Endodermal cell (in vitro differentiated cells): ENCODE data around the gene FRMPD4. TPM values are rescaled to one million over a fixed set of nuclear protein-coding genes. Genes with fewer than 3 reads are reported as not detected.

ENCODE experiments used
- DNase-seq: peaks from one replicate; pipeline ENCODE4 v3.0.0-alpha.2; 2017
- H3K27ac ChIP-seq: 2 replicates; pipeline ENCODE4 v1.5.1; 2013; ENCODE audit warnings: mild to moderate bottlenecking, low read depth, low read length, moderate library complexity
- H3K27me3 ChIP-seq: 2 replicates; pipeline ENCODE4 v1.6.1; 2013; ENCODE audit warnings: mild to moderate bottlenecking, low read length, moderate library complexity; ENCODE audit not compliant: insufficient read depth, control insufficient read depth, poor library complexity, severe bottlenecking
- H3K36me3 ChIP-seq: 2 replicates; pipeline ENCODE4 v1.7.0; 2013; ENCODE audit warnings: mild to moderate bottlenecking, low read length, moderate library complexity; ENCODE audit not compliant: control insufficient read depth, insufficient read depth
- H3K4me1 ChIP-seq: one replicate; pipeline ENCODE4 v1.7.0; 2013; ENCODE audit warnings: low read length; ENCODE audit not compliant: control insufficient read depth, insufficient read depth
- H3K4me3 ChIP-seq: 2 replicates; pipeline ENCODE4 v1.5.1; 2013; ENCODE audit warnings: mild to moderate bottlenecking, low read length, moderate library complexity
- H3K9ac ChIP-seq: 2 replicates; pipeline ENCODE4 v1.6.1; 2013; ENCODE audit warnings: mild to moderate bottlenecking, low read length, moderate library complexity; ENCODE audit not compliant: poor library complexity, severe bottlenecking; ENCODE audit errors: extremely low read depth
- H3K9me3 ChIP-seq: 2 replicates; pipeline ENCODE4 v1.6.1; 2013; ENCODE audit warnings: mild to moderate bottlenecking, low read length, moderate library complexity; ENCODE audit not compliant: control insufficient read depth
- H3K27ac Mint-ChIP-seq: 2 replicates; pipeline ENCODE4 v1.8.0; 2020; ENCODE audit warnings: mixed read lengths
- H3K27me3 Mint-ChIP-seq: 2 replicates; pipeline ENCODE4 v1.8.0; 2021; ENCODE audit warnings: mild to moderate bottlenecking, mixed read lengths; ENCODE audit not compliant: insufficient read depth
- H3K36me3 Mint-ChIP-seq: 2 replicates; pipeline ENCODE4 v1.8.0; 2020; ENCODE audit warnings: low read depth, mixed read lengths
- H3K4me1 Mint-ChIP-seq: 2 replicates; pipeline ENCODE4 v1.8.0; 2020; ENCODE audit warnings: mixed read lengths
- H3K4me3 Mint-ChIP-seq: 2 replicates; pipeline ENCODE4 v1.8.0; 2020; ENCODE audit warnings: mild to moderate bottlenecking, moderate library complexity, mixed read lengths
- H3K9me3 Mint-ChIP-seq: 2 replicates; pipeline ENCODE4 v1.8.0; 2020; ENCODE audit warnings: mild to moderate bottlenecking, mixed read lengths
- WGBS, 2 experiments: methylation state at CpG; one replicate each; pipeline versions ENCODE4 v1.1.5 to v1.1.7; 2013; ENCODE audit warnings: missing lambda C conversion rate in 2 of 2, mixed read lengths in 1 of 2; ENCODE audit not compliant: insufficient coverage in 1 of 2, insufficient read length in 1 of 2; 5-methylcytosine and 5-hydroxymethylcytosine counted together
- total RNA-seq, 2 donors: library from RNA; stranded (reverse); fragmentation: NEBNext Ultra II Directional in 1 of 2; extraction: Animal tissue kit (Norgen Biotek cat#: 25700) in 1 of 2; gene quantifications; 2 replicates in 1 of 2; 3 replicates in 1 of 2; pipeline ENCODE4 v1.2.1, GENCODE V29; 2021
- TF ChIP-seq, protein P1 (sequence below): fragments of 200-600 bp; sonication (generic); conservative IDR thresholded peaks from 2 replicates; pipeline ENCODE4 v1.5.0; 2021; ENCODE audit warnings: antibody characterized with exemption, mild to moderate bottlenecking

Gene FRMPD4
- total RNA-seq, 2 donors from 2014 or later: 0.09 to 0.81 TPM

DNA sequence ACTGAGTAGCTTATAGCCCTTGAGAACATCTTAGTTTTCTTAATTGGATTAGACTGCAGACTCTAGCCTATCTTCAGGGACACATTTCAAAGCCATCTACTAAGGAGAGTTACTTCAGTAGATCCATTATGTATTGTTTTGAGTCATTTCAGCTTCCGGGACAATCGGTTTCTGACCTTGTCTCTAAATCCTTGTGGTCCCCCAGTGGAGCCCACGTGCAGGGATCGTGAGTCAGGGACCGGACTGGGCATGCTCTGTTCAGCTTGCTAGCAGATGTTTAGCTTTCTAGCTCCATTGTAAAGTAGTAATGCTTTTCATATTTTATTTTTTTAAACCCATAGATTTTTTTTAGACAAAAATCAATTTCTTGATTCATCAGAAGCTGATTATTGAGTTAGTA, 441.0 kb downstream of the FRMPD4 start:
- no peak overlapping the region for H3K27ac ChIP-seq
- no peaks in the 10 kb centered on the region for H3K27me3 ChIP-seq
- WGBS, 2 experiments: 60 to 89% methylated on average over 1 to 5 of the region's 5 CpGs
- H3K36me3 ChIP-seq: no peaks in the 10 kb centered on the region
- no peaks in the 10 kb centered on the region for H3K4me1 Mint-ChIP-seq
- H3K9ac ChIP-seq: no peak overlapping the region
- H3K36me3 Mint-ChIP-seq: no peaks in the 10 kb centered on the region
- H3K4me3 Mint-ChIP-seq: no peak overlapping the region
- H3K9me3 Mint-ChIP-seq: peaks cover 18% of the 10 kb centered on the region
- no peak overlapping the region for H3K4me3 ChIP-seq
- no peaks in the 10 kb centered on the region for H3K27me3 Mint-ChIP-seq
- H3K4me1 ChIP-seq: no peaks in the 10 kb centered on the region
- H3K9me3 ChIP-seq: no peaks in the 10 kb centered on the region
- H3K27ac Mint-ChIP-seq: no peak overlapping the region
- TF ChIP-seq, protein P1, sequence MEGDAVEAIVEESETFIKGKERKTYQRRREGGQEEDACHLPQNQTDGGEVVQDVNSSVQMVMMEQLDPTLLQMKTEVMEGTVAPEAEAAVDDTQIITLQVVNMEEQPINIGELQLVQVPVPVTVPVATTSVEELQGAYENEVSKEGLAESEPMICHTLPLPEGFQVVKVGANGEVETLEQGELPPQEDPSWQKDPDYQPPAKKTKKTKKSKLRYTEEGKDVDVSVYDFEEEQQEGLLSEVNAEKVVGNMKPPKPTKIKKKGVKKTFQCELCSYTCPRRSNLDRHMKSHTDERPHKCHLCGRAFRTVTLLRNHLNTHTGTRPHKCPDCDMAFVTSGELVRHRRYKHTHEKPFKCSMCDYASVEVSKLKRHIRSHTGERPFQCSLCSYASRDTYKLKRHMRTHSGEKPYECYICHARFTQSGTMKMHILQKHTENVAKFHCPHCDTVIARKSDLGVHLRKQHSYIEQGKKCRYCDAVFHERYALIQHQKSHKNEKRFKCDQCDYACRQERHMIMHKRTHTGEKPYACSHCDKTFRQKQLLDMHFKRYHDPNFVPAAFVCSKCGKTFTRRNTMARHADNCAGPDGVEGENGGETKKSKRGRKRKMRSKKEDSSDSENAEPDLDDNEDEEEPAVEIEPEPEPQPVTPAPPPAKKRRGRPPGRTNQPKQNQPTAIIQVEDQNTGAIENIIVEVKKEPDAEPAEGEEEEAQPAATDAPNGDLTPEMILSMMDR: no peak
- no peak for DNase-seq

GRCh38 chrX:12580548-12580947, 442.3 kb downstream of the FRMPD4 start:
- Histone ChIP-seq H3K9me3 (no peaks in the 10 kb centered on the region), H3K27ac (no peak overlapping the region), H3K36me3 (no peaks in the 10 kb centered on the region), H3K27me3 (no peaks in the 10 kb centered on the region), H3K4me3 (no peak overlapping the region), H3K4me1 (no peaks in the 10 kb centered on the region), H3K9ac (no peak overlapping the region)
- Mint-ChIP-seq H3K4me1 (no peaks in the 10 kb centered on the region), H3K4me3 (no peak overlapping the region), H3K27me3 (no peaks in the 10 kb centered on the region), H3K9me3 (peaks cover 20% of the 10 kb centered on the region), H3K27ac (no peak overlapping the region), H3K36me3 (no peaks in the 10 kb centered on the region)
- TF ChIP-seq, protein P1: no peak
- DNase-seq: no peak
- WGBS, 2 experiments: 80 to 82% methylated on average over 1 to 3 of the region's 3 CpGs

DNA sequence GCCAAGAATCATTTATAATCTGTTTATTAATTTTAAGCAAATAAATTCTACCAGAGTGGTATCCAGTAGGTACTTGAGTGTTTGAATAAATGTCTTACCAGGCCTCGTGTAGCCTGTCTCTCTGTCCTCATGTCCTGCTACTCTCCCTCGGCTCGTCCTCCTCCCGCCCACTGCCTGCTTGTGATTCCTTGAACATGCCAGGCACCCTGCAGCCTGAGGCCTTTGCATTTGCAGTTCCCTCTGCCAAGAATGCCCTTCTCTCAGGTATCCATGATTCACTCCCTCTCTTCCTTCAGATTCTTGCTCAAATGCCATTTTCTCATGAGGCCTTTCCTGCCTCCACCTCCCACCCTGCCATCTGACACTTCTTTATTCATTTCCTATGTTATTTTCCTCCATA, 443.3 kb downstream of the FRMPD4 start:
- H3K27ac ChIP-seq: no peak overlapping the region
- no peaks in the 10 kb centered on the region for H3K27me3 ChIP-seq
- no peaks in the 10 kb centered on the region for H3K9me3 ChIP-seq
- WGBS, 2 experiments: 20 to 70% methylated on average over 1 to 4 of the region's 4 CpGs
- H3K4me1 ChIP-seq: no peaks in the 10 kb centered on the region
- no peaks in the 10 kb centered on the region for H3K4me1 Mint-ChIP-seq
- no peak for DNase-seq
- no peak overlapping the region for H3K4me3 ChIP-seq
- TF ChIP-seq, protein P1: no peak
- no peak overlapping the region for H3K27ac Mint-ChIP-seq
- no peaks in the 10 kb centered on the region for H3K27me3 Mint-ChIP-seq
- no peak overlapping the region for H3K9ac ChIP-seq
- H3K4me3 Mint-ChIP-seq: no peak overlapping the region
- peaks cover 19% of the 10 kb centered on the region for H3K9me3 Mint-ChIP-seq
- no peaks in the 10 kb centered on the region for H3K36me3 Mint-ChIP-seq
- no peaks in the 10 kb centered on the region for H3K36me3 ChIP-seq
